ENCODE data around the gene BRWD1. TPM values are rescaled to one million over a fixed set of nuclear protein-coding genes. Genes with fewer than 3 reads are reported as not detected.

Gene BRWD1
- total RNA-seq (2014; rRNA removed; shearing (Covaris generic)) = 39.2 and 44.2 TPM in 2 replicates
- polyA plus RNA-seq (2014; cell fraction: nucleus; rRNA removed) = 19.4 and 28.2 TPM in 2 replicates

DNA sequence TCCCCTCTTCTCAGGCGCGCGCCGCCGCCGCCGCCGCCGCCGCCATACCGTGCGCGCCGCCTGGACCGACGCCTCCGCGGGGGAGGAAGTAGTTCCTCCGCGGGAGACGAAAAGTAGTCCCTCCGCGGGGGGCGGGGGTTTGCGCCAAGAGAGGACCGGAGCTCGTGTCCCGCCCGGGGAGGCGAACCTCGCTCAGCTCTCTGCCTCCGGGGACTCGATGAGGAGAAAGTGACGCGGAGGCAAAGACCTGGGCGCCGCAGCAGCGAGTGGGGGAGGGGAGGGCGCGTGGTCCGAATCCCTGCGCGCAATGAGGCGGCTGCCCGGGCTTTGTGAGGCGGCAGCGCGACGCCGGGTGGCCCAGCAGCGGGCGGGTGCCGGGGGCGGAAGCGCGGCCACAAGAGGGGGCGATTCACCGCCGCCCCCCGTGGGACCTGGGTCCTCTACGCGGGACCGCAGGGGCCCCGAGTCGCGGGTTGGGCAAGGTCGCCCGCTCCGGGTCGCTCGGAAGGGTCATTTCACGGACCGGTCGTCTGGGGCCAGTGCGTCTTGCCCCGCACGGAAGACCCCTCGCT, at the start of gene BRWD1:
Gene BRWD1 (minus strand): TSS at position 62 of the 572 bp plus-strand sequence. CDS start 141 bp downstream, outside the sequence.
- DNase-seq (ENCODE audit: extremely low read depth, low read depth) = peak; percentile 54

DNA sequence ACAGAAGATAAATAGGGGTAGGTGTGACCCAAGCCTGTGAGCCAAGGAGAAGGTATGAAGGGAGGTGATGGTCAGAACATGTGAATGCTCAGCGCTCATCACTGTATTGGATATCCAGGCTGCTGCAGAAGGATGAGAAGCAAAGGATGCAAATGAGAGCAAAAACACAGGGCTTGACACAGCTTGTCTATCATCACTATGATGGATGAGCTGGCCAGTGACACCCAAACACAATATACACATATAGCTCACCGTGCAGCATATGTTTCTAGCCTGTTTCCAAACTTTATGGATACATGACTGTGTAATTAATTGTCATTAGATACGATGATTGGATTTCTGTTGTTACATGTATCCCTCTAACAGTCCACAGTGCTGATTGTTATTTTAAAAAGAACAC, 49.3 kb upstream of the BRWD1 start:
- DNase-seq (ENCODE audit: extremely low read depth, low read depth) = no peak

DNA sequence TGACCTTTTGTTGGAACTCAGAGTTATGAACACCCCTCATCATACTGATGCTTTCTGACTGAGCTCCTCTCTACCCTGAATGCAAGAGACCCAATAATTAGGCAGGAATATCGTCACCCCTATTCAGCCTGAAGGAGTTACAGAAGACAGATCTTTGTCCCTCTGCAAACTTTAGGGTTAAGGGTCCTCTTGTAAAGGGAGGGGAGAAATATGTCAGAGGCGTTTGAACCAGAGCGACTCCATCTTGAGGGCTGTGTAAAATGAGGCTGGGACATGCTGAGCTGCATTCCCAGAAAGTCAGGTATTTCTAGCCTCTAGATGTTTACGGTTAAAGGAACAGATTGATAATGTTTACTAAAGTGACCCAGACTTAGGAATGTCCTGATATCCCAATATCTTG, 46.0 kb upstream of the BRWD1 start:
- no peak for DNase-seq (ENCODE audit: extremely low read depth, low read depth)

DNA sequence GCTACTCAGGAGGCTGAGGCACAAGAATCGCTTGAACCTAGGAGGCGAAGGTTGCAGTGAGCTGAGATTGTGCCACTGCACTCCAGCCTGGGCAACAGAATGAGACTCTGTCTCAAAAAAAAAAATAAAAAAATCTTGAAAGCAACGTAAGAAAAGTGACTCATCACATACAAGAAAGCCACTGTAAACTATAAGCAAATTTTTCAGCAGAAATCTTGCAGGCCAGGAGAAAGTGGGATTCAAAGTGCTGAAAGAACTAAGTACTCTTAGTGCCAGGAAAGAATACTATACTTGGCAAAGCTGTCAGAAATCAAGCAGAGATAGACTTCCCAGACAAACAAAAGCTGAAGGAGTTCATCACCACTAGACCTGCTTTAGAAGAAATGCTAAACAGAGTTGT, 39.9 kb upstream of the BRWD1 start:
- no peak for DNase-seq (ENCODE audit: extremely low read depth, low read depth)

DNA sequence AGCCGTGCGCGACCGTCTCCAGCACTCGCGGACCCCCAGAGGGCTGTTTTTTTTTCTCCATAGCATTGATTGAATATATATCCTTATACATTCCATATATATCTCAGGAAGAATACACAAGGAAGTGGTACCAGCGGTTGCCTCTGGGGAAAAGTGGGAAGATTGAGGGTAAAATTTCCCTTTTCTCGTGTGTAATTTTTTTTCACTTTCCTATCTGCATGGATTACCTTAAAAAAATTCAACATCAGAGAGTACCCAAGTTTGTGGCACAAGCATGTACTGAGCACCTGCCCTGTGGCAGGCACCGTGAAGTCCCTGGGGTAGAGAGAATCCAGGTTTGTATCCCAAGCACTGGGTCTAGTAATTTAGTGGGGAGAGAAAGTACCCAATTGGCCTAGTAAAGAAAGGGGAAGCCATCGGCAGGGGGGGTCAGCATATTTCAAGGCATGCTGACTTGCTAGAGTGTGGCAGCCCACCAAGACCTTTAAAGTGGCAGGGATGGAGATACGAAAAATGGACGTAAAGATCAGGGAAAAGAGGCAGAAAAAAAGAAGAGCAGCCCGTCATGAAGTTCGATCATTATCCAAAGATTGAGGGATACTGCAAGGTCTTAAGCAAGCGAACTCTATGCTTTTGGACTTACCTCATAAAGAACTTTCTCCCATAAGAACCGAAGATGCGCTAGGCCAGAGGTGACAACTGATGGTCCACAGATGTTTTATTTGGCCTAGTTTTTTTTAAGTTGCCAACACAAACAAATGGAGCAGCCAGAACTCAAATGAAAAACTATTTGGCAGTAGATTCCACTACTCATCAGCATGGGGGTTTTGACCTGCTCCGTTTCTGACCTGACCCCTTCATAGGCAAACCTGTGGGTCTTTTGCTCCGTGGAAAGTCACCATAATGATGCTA, 36.9 kb upstream of the BRWD1 start:
- DNase-seq (ENCODE audit: extremely low read depth, low read depth) = no peak

DNA sequence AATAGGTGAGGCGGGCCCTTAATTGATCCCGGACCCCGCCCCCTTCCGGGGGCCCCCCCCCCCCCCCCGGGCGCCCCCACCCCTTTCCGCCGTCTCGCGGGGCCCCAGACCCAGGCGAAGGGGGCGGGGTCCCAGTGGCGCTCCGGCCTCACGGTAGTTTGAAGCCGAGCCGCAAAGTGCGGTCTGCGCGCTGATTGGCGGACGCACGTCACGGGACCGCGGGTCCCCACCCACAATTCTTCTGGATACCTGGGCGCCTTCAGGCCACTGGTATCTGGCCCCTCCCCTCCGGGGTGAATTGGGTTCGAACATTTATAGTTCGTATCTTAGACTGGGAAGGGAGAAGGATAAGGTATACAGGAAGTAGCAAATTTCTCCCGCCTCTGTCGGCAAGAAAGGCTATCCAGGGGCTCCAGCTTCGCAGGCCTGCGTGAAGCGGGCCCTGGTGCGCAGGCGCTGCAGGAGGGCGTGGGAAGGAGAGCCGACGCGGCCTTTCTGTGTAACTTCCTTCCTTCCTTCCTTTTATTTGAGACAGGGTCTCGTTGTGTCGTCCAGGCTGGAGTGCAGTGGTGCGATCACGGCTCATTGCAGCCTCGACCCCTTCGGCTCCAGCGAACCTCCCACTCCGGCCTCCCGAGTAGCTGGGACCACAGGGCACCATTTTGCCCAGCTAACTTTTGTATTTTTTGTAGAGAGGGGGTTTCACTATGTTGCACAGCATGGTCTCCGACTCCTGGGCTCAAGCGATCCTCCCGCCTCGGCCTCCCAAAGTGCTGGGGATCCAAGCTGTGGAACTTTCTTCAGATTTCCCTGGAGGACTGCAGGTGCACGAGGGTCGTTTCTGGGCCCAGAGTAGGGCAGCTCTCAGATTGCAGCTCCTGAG, 36.0 kb upstream of the BRWD1 start:
- peak; percentile 89 for DNase-seq (ENCODE audit: extremely low read depth, low read depth)

DNA sequence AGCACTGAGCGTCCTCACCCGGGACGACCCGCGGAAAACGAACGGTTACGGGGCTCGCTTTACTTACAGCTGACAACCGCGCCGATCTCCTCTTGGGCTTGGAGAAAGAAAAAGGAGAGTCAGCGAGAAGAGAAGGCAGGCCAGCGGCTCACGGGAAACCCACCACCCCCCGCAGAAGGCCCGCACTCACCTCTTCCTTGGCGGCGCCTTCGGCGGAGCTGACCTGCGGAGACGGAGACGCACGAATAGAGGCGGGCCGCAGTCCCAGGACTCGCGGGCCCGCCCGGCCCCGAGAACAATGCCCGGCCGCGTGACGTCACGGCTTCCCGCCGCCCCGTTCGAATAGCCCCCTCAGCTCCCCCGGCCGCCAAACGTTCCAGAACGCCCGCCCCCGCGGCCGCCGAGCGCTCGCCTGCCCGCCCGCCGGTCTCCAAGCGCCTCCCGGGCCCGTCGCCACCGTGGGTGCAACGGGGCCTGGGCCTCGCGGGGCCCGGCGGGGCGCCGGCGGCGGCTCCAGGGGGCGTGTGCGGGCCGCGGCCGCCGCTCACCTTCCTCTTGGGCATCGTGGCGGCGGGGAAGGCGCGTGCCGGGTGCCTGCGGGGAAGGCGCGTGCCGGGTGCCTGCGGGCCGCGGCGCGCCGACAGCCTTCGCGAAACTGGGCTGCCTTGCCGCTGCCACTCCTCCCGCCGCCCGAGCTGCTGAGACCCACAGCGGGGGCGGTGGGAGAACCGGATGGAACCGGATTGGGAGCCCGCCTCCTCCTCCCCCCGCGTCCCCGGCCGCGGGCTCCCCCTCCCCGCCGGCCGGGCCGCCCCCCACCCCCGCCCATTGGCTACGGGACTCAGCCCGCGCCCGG, 35.2 kb upstream of the BRWD1 start, which contains the start of gene HMGN1:
Gene HMGN1 (minus strand): TSS at position 734 of the 856 bp plus-strand sequence. CDS start 171 bp downstream, at position 563.
- peak; percentile 43 for DNase-seq (ENCODE audit: extremely low read depth, low read depth)

DNA sequence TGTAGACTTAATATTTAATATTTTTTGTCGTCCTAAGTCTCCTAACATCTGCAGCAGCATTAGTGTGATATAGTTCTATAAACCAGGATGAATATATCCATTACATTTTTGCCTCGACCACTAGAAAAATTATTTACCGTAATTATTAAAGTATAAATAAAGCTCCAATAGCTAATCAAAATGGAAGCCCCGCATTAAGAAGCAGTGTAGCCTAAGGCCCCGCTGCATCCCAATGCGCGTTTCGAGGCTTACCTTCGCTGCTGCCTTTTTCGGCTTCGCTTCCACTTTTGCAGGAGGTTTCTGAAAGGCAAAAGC, 34.6 kb upstream of the BRWD1 start:
- no peak for DNase-seq (ENCODE audit: extremely low read depth, low read depth)

DNA sequence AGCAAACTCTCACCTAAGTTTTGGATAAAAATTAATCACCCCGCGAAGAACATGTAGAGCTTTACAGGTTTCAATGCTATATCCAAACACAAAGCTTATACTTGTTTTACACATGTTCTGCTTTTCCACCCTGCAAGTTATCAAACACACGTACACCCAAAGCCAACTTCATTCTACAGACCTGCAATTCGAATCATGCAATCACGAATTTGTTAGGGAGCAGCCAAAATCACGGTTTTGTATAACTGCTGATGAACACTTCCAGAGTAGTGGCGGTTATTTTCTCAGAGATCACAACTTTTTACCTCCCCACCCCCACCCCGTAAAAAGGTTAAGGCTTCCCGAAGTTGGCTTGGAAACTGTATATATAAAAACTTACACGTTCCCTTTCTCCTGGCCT, 34.1 kb upstream of the BRWD1 start:
- no peak for DNase-seq (ENCODE audit: extremely low read depth, low read depth)

DNA sequence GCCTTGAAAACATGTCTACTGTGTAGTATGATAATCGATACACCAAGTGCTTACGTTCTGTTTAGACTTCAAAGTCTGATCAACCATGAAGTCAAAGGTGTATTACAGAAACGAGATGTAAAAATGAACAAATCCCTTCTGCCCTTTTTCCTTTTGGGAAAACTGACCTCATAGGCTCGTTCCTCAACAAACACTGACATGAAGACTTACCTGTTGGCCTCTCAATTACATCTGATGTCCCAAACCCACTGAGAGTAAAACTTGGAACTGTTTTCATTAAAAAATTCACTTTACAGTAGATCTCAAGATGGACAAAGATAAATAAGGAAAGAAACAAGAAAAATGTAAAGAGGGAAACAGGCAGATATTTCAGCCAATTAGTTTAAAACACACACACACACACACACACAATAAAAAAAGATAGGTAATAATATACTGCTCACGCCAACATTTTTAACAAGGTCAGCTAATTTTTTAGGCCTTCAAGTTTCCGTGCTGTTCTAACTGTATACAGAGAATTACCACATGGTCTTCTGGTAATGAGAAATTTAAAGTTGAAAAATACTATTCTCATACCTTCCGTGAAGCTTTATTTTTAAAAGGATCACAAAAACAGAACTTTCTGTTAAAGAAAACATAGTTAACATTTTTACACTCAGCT, 33.4 kb upstream of the BRWD1 start:
- no peak for DNase-seq (ENCODE audit: extremely low read depth, low read depth)

DNA sequence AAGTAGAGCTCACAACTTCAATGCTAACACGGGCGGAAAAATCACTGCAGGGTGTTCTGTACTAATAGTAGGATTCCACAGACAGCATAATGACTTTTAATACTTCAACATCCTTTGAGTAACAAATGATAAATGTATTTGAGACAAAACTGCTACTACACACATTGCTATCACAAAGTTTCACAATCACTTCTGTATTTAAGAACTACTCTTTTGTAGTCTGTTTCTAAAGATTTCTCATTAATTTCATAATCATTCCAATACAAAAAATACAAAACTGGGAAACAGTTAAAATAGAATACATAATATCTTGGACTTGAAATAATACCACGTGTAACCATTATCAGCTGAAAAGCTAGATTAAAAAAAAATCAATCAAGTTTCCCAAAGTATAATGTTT, 32.8 kb upstream of the BRWD1 start:
- no peak for DNase-seq (ENCODE audit: extremely low read depth, low read depth)

DNA sequence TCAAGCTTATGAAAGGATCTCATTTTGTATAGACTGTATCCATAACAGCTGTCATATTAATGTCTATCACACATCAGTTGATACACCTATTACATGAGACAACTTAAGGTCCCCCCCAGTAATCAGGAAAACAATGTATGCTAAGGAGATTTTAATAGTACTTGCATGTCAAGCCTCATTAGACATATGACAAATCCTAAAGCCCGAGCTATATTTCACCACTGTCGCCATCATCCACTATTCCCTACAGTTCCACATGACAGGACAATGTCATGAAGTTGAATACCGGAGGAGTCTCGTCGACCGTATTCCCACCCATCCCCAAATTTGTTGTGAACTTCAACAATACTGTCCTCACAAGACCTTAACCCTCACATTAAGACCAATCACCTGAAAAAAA, 32.0 kb upstream of the BRWD1 start:
- DNase-seq (ENCODE audit: extremely low read depth, low read depth) = no peak

DNA sequence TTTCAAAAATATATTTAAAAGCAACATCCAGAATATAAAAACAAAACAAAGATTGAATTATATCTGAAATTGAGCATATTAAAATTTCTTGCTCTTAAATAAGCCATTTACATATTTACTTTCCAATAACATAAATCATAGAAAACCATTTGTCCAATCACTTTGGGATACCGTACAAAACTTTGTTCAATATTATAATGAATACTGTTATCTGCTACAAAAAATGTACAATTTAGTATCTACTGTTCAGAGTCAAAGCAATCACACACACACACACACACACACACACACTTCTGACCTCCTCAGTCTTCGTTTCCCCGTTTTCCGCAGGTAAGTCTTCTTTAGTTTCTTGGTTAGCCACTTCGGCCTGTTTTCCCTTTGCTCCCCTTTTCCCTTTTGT, 31.4 kb upstream of the BRWD1 start:
- DNase-seq (ENCODE audit: extremely low read depth, low read depth) = no peak

DNA sequence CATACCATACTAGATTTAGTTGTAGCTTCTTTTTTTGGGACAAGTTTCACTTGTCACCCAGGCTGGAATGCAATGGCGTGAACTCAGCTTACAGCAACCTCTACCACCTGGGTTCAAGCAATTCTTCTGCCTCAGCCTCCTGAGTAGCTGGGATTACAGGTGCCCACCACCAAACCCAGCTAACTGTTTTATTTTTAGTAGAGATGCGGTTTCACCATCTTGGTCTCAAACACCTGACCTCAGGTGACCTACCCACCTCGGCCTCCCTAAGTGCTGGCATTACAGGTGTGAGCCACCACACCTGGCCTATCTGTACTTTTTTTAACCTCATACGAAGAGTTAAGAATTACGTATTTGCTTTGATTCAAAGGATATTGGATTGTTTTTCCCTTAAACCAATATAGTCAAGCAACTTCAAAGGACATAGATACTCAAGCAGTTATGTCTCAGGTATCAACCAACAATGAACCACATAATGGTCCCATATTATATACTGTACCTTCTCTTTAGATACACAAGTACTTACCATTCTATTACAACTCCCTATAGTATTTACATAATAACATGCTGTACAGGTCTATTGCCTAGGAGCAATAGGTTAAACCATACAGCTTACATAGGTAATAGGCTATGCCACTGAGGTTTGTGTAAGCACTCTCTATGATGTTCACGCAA, 28.0 kb upstream of the BRWD1 start:
- no peak for DNase-seq (ENCODE audit: extremely low read depth, low read depth)

DNA sequence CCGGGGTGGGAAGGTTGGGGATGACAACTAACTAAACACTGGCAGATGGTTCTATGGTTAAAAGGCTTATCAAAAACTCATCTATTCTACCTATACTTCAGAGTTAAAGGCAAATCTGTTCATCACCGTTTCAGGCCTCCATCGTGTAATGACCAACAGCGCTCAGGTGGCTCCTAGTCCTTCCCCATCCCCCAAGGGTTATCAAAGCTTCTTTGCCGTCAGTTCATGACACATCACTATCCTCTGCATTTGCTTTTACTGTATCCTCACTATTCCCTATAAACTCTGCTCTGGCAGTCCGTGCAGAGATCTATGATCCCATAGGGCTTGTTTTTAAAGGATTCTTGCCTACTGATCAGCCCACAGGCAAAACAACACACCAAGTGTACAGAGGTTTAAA, 27.3 kb upstream of the BRWD1 start:
- DNase-seq (ENCODE audit: extremely low read depth, low read depth) = no peak

DNA sequence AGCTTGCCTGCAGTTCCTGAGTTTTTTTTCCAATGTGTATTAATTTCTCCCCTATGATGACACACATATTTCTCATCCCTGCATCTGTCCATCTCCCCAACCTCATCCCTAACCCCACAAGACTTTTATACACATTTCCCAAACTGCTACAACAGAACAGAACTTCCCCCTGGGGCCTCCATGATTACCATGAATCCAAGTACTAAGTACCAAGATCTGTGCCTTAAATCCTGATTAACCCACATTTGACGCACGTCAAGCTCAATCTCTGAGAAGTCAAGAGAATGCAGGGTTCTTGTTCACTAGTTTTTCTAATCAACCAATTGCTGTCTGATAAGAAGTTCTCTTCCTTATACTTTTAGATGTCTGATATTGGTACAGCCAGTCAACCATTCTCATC, 25.8 kb upstream of the BRWD1 start:
- no peak for DNase-seq (ENCODE audit: extremely low read depth, low read depth)

DNA sequence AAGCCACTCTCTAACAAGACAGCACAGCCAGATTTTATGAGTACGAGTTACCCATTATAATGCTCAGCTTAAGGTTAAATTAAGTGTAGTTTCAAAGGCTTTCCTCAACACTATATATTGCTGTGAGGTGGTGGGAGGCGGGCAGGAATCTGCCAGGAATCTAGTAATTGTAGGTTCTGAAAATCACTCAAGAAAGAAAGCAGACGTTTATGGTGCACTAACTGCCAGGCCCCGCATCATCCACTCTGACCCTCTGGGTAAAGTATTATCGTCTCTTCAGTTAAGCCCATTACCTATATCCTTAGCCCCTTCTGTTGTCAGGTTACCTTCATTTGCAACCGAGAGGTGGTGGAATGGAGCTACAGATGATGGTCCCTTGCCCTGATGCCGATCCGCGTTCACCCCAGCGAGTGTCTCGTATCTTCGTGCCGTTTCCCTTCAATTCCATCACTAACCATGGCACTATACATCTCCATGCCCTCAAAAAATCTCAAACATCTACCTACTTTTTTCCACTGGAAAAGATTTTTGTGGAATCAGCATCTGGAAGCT, 23.1 kb upstream of the BRWD1 start:
- no peak for DNase-seq (ENCODE audit: extremely low read depth, low read depth)

DNA sequence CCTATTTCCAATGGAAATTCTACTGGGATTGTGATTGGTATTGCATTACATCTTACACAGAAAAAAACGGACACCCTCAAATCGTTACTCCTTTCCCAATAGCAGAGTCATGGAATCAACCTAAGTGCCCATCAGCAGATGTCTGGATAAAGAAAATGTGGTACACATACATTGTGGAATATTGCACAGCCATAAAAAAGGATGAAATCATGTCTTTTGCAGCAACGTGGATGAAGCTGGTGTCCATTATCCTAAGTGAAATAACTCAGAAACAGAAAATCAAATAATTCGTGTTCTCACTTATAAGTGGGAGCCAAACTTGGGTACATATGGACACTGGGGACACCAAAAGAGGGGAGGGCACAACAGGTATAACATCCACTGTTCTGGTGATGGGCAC, 21.2 kb upstream of the BRWD1 start:
- no peak for DNase-seq (ENCODE audit: extremely low read depth, low read depth)

DNA sequence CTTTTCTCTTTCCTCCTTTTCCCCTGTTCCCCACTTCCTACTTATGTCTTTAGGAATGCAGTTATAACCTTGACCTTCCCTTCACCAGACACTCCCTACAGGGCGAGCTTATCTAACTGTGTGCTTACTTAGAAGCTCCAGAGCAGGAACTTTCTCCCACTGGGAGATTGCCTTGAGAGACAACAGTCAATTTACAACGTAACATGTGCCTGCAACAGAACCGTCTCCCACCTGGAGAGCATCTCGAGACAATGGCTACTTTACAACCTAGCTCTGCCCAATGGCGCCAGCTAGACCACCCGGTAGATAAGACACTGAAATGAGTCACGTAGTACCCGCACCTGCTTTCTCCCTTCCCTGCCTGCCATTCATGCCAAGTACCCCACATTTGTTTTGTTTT, 18.7 kb upstream of the BRWD1 start:
- DNase-seq (ENCODE audit: extremely low read depth, low read depth) = no peak

Data from NCI-H460 (cell line).